Uterus (tissue), 2 donors: ENCODE results near the gene ALKBH3.

Source experiments
- CTCF ChIP-seq, 4 experiments: fragments of 200-600 bp in 2 of 4; fragments of 450-650 bp in 2 of 4; sonication (generic) in 2 of 4; IDR thresholded peaks; one replicate each; pipeline ENCODE4 v1.5.1; 2016 to 2019; ENCODE audit warnings: antibody characterized with exemption in 4 of 4, mild to moderate bottlenecking in 2 of 4, moderate library complexity in 1 of 4
- POLR2A ChIP-seq, 2 donors: fragments of 450-650 bp; IDR thresholded peaks; one replicate each; pipeline ENCODE4 v1.6.1; 2016; ENCODE audit warnings: antibody characterized with exemption in 2 of 2, mild to moderate bottlenecking in 1 of 2, moderate library complexity in 1 of 2

GRCh38 chr11:43928721-43929120, 48.1 kb downstream of the ALKBH3 start:
- TF ChIP-seq CTCF (IDR thresholded peaks at IDR 0.05): no peak
- no peak for TF ChIP-seq POLR2A (IDR thresholded peaks at IDR 0.05)
